22Rv1 (cell line): Measurements from ENCODE around the gene C20orf173.

Experiments
- ZFX ChIP-seq: fragments of 450-650 bp; IDR thresholded peaks from 2 replicates; pipeline ENCODE4 v1.6.1; 2017; ENCODE audit warnings: antibody characterized with exemption, borderline replicate concordance
- TF ChIP-seq, protein P1 (sequence below): fragments of 450-650 bp; IDR thresholded peaks from 2 replicates; pipeline ENCODE4 v1.5.1; 2017; ENCODE audit warnings: mild to moderate bottlenecking

DNA sequence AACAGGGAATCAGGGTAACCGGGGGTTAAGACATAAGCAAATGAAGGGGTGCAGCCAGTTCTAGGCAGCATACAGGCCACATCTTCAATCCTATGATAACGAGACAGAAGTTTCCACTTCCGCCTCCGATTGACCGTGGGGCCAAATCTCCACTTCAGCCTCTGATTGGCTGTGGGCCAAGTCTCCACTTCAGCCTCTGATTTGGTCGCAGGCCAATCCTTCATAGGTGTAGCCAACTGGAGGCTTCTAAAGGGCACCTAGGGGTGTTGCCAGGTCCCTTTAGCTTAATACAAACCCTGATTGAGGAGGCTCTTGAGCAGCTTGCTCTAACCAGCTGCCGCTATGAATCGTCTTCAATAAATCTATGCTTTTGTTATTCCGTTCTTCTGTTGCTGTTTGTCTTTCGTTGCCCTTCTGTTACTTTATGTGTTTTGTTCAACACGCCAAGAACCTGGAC, 10.3 kb upstream of the C20orf173 start:
- TF ChIP-seq, protein P1, sequence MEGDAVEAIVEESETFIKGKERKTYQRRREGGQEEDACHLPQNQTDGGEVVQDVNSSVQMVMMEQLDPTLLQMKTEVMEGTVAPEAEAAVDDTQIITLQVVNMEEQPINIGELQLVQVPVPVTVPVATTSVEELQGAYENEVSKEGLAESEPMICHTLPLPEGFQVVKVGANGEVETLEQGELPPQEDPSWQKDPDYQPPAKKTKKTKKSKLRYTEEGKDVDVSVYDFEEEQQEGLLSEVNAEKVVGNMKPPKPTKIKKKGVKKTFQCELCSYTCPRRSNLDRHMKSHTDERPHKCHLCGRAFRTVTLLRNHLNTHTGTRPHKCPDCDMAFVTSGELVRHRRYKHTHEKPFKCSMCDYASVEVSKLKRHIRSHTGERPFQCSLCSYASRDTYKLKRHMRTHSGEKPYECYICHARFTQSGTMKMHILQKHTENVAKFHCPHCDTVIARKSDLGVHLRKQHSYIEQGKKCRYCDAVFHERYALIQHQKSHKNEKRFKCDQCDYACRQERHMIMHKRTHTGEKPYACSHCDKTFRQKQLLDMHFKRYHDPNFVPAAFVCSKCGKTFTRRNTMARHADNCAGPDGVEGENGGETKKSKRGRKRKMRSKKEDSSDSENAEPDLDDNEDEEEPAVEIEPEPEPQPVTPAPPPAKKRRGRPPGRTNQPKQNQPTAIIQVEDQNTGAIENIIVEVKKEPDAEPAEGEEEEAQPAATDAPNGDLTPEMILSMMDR = no peak
- no peak for TF ChIP-seq ZFX
